ENCODE data around the gene LCN9.

DNA sequence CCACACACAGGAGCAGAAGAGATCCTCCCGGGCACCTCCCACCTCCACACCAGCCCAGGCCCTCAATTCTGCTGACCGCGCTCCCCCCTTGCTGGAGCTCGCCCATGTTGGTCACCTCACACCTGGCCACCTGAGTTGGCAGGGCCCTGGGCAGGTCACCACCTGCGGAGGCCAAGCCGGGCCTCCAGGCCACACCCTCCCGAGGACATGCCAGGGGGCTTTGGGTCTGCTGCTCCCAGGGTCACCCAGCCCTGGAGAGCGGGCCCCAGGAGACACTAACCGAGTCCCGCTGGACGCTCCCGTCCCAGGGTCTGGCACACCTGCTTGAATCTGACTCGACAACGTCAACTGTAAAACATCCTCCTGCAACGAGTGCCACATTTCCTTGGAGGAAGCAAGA lies 34.1 kb downstream of the LCN9 start:
- TF ChIP-seq, protein P1, sequence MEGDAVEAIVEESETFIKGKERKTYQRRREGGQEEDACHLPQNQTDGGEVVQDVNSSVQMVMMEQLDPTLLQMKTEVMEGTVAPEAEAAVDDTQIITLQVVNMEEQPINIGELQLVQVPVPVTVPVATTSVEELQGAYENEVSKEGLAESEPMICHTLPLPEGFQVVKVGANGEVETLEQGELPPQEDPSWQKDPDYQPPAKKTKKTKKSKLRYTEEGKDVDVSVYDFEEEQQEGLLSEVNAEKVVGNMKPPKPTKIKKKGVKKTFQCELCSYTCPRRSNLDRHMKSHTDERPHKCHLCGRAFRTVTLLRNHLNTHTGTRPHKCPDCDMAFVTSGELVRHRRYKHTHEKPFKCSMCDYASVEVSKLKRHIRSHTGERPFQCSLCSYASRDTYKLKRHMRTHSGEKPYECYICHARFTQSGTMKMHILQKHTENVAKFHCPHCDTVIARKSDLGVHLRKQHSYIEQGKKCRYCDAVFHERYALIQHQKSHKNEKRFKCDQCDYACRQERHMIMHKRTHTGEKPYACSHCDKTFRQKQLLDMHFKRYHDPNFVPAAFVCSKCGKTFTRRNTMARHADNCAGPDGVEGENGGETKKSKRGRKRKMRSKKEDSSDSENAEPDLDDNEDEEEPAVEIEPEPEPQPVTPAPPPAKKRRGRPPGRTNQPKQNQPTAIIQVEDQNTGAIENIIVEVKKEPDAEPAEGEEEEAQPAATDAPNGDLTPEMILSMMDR (IDR thresholded peaks at IDR 0.05) = no peak
- TF ChIP-seq EZH2 (IDR thresholded peaks at IDR 0.05) = no peak

Measured in neural progenitor cell (in vitro differentiated cells).